Suprapubic skin (tissue), 3 donors: Measurements from ENCODE around the gene SEPTIN8.

ENCODE experiments used
- CTCF ChIP-seq, 2 donors: fragments of 200-600 bp in 1 of 2; fragments of 450-650 bp in 1 of 2; sonication (generic) in 1 of 2; IDR thresholded peaks; one replicate each; pipeline ENCODE4 v1.5.1; 2016 to 2019; ENCODE audit warnings: antibody characterized with exemption in 2 of 2, mild to moderate bottlenecking in 1 of 2, moderate library complexity in 1 of 2
- POLR2A ChIP-seq, 2 donors: fragments of 450-650 bp; IDR thresholded peaks; one replicate each; pipeline ENCODE4 v1.6.1; 2017; ENCODE audit warnings: antibody characterized with exemption in 2 of 2, mild to moderate bottlenecking in 2 of 2, moderate library complexity in 2 of 2

GRCh38 chr5:132766020-132766805 is 10.8 kb downstream of the SEPTIN8 start:
- TF ChIP-seq POLR2A (IDR thresholded peaks at IDR 0.05) (no peak), CTCF (IDR thresholded peaks at IDR 0.05) (no peak)
